ENCODE measurements around the gene RAB3GAP1.
"Not testable (repeated sequence)": the region's sequence is repeated elsewhere in the genome, so short reads cannot be mapped to it uniquely, and the experiment has no call there.

Gene RAB3GAP1

GRCh38 chr2:135074216-135074615 is 22.1 kb downstream of the RAB3GAP1 start:
- Histone ChIP-seq H3K9me3 (ENCODE audit: control insufficient read depth, insufficient read depth, low read length) (peaks cover 29% of the 10 kb centered on the region), H3K36me3 (ENCODE audit: insufficient read depth, low read length) (peaks cover 4% of the 10 kb centered on the region; the same call in 1 of the 2 replicates), H3K4me1 (ENCODE audit: insufficient read depth, low read length) (no peaks in the 10 kb centered on the region), H3K9ac (ENCODE audit: low read depth, low read length) (no peak overlapping the region)

DNA sequence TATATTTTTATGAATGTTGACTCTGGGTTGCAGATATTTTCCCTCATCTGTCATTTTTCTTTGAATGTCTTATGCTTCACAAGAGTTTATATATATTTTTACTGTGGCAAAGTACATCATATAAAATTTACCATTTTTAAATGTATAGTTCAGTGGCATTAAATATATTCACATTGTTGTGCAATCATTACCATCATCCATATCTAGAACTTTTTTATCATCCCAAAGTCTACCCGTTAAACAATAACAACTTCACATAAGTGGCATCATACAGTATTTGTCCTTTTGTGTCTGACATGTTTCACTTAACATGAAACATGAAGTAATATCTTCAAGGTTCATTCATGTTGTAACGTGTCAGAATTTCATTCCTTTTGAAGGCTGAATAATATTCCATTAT is 24.5 kb downstream of the RAB3GAP1 start:
- Histone ChIP-seq H3K4me1 (ENCODE audit: insufficient read depth, low read length) (no peaks in the 10 kb centered on the region), H3K36me3 (ENCODE audit: insufficient read depth, low read length) (peaks cover 4% of the 10 kb centered on the region; the same call in 1 of the 2 replicates), H3K9me3 (ENCODE audit: control insufficient read depth, insufficient read depth, low read length) (peaks cover 18% of the 10 kb centered on the region)

GRCh38 chr2:135078417-135078816 is 26.3 kb downstream of the RAB3GAP1 start:
- Histone ChIP-seq H3K9ac (ENCODE audit: low read depth, low read length) (no peak overlapping the region), H3K4me1 (ENCODE audit: insufficient read depth, low read length) (no peaks in the 10 kb centered on the region), H3K36me3 (ENCODE audit: insufficient read depth, low read length) (no peaks in the 10 kb centered on the region), H3K9me3 (ENCODE audit: control insufficient read depth, insufficient read depth, low read length) (peaks cover 7% of the 10 kb centered on the region; the same call in 1 of the 2 replicates)

More for the DNA sequence above, 24.5 kb downstream of the RAB3GAP1 start:
- no peak overlapping the region for H3K9ac ChIP-seq (ENCODE audit: low read depth, low read length)

DNA sequence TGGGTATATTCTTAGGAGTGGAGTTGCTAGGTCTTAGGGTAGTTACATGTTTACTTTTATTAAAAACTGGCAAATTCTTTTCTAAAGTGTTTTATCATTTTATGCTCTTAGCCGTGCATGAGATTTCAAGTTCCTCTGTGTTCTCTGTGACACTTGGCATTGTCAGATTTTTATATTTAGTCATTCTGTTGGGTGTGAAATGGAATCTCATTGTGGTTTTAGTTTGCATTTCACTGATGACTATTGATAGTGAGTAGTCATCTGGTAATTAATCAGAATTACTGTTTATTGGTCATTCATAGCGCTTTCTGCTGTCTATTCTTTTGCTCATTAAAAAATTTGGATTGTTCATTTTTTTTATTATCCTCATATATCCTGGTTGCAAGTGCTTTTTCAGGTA is 34.1 kb downstream of the RAB3GAP1 start:
- H3K36me3 ChIP-seq (ENCODE audit: insufficient read depth, low read length) = no peaks in the 10 kb centered on the region
- H3K9me3 ChIP-seq (ENCODE audit: control insufficient read depth, insufficient read depth, low read length) = no peaks in the 10 kb centered on the region
- H3K9ac ChIP-seq (ENCODE audit: low read depth, low read length) = no peak overlapping the region
- H3K4me1 ChIP-seq (ENCODE audit: insufficient read depth, low read length) = no peaks in the 10 kb centered on the region

DNA sequence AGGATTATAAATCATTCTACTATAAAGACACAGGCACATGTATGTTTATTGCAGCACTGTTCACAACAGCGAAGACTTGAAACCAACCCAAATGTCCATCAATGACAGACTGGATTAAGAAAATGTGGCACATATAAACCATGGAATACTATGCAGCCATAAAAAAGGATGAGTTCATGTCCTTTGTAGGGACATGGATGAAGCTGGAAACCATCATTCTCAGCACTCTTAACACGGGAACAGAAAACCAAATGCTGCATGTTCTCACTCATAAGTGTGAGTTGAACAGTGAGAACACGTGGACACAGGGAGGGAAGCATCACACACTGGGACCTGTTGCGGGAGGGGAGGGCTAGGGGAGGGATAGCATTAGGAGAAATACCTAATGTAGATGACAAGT is 37.5 kb downstream of the RAB3GAP1 start:
- H3K9ac ChIP-seq (ENCODE audit: low read depth, low read length); H3K36me3 ChIP-seq (ENCODE audit: insufficient read depth, low read length); H3K4me1 ChIP-seq (ENCODE audit: insufficient read depth, low read length); H3K9me3 ChIP-seq (ENCODE audit: control insufficient read depth, insufficient read depth, low read length): not testable (repeated sequence)

- Histone ChIP-seq H3K36me3 (ENCODE audit: insufficient read depth, low read length) (no peaks in the 10 kb centered on the region; the same call in 1 of the 2 replicates), H3K4me1 (ENCODE audit: insufficient read depth, low read length) (no peaks in the 10 kb centered on the region), H3K9ac (ENCODE audit: low read depth, low read length) (no peak overlapping the region), H3K9me3 (ENCODE audit: control insufficient read depth, insufficient read depth, low read length) (no peaks in the 10 kb centered on the region)
Observed at GRCh38 chr2:135091681-135092080, 39.6 kb downstream of the RAB3GAP1 start.

- H3K4me1 ChIP-seq (ENCODE audit: insufficient read depth, low read length) = no peaks in the 10 kb centered on the region
- no peaks in the 10 kb centered on the region; the same call in 1 of the 2 replicates for H3K36me3 ChIP-seq (ENCODE audit: insufficient read depth, low read length)
- no peak overlapping the region for H3K9ac ChIP-seq (ENCODE audit: low read depth, low read length)
- no peaks in the 10 kb centered on the region for H3K9me3 ChIP-seq (ENCODE audit: control insufficient read depth, insufficient read depth, low read length)
Observed at GRCh38 chr2:135093193-135093592, 41.1 kb downstream of the RAB3GAP1 start.

DNA sequence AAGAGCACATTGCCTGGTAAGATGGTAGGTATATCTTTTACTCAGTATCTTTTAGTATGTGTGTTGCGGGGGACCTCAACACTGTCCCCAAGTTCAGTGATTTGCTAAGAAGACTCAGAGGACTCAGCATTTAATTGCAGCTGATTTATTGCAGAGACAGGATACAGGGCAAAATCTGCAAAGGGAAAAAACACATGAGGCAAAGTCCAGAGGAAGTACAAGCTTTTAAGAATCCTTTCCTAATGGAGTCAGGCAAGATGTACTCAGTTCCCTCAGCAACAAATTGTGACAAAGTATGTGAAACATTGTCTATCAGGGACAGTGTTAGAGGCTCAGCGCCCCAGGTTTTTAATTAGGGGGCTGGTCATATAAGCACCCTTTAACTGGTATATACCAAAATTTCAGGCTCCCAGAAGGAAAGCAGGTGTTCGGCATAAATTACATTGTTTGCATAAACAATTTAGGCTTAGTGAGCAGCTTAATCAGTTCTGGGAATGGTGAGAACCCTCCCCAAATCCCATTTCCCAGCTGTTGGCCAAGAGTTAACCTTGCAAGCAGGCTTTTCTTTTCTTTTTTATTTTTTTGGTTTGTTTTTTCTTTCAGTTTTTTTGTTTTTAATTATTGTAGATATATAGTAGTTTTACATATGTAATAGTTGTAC is 41.7 kb downstream of the RAB3GAP1 start:
- H3K36me3 ChIP-seq (ENCODE audit: insufficient read depth, low read length) = no peaks in the 10 kb centered on the region; the same call in 1 of the 2 replicates
- no peaks in the 10 kb centered on the region for H3K4me1 ChIP-seq (ENCODE audit: insufficient read depth, low read length)
- no peak overlapping the region for H3K9ac ChIP-seq (ENCODE audit: low read depth, low read length)
- no peaks in the 10 kb centered on the region for H3K9me3 ChIP-seq (ENCODE audit: control insufficient read depth, insufficient read depth, low read length)

DNA sequence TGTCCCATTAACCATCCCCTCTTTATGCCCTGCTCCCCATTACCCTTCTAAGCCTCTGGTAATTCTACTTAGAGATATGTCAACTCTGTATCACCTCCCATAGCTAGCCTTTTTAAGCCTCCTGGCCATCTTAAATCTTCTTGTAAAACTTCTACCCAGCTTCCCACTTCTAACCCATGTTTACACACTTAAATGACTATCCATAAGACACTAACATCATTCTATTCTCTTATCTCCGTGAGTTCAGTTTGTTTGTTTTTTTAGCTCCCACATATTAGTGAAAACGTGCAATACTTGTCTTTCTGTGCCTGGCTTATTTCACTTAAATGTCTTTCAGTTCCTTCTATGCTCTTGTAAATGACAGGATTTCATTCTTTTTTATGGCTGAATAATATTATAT is 42.4 kb downstream of the RAB3GAP1 start:
- Histone ChIP-seq H3K36me3 (ENCODE audit: insufficient read depth, low read length) (no peaks in the 10 kb centered on the region; the same call in 1 of the 2 replicates), H3K9ac (ENCODE audit: low read depth, low read length) (no peak overlapping the region), H3K4me1 (ENCODE audit: insufficient read depth, low read length) (no peaks in the 10 kb centered on the region), H3K9me3 (ENCODE audit: control insufficient read depth, insufficient read depth, low read length) (no peaks in the 10 kb centered on the region)

DNA sequence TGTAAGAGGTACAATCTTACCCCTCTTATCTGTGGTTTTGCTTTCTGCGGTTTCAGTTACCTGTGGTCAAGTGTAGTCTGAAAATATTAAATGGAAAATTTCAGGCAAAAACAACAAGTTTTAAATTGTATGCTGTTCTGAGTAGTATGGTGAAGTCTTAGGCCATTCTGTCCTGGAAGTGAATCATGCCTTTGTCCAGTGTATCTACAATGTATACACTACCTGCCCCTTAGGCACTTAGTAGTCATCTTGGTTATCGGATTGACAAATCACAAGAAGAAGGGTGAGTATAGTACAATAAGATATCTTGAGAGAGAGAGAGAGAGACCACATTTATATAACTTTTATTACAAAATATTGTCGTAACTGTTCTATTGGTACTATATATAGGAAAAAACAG is 43.5 kb downstream of the RAB3GAP1 start:
- H3K4me1 ChIP-seq (ENCODE audit: insufficient read depth, low read length) = no peaks in the 10 kb centered on the region
- H3K9me3 ChIP-seq (ENCODE audit: control insufficient read depth, insufficient read depth, low read length) = no peaks in the 10 kb centered on the region
- H3K36me3 ChIP-seq (ENCODE audit: insufficient read depth, low read length) = no peaks in the 10 kb centered on the region; the same call in 1 of the 2 replicates
- no peak overlapping the region for H3K9ac ChIP-seq (ENCODE audit: low read depth, low read length)

DNA sequence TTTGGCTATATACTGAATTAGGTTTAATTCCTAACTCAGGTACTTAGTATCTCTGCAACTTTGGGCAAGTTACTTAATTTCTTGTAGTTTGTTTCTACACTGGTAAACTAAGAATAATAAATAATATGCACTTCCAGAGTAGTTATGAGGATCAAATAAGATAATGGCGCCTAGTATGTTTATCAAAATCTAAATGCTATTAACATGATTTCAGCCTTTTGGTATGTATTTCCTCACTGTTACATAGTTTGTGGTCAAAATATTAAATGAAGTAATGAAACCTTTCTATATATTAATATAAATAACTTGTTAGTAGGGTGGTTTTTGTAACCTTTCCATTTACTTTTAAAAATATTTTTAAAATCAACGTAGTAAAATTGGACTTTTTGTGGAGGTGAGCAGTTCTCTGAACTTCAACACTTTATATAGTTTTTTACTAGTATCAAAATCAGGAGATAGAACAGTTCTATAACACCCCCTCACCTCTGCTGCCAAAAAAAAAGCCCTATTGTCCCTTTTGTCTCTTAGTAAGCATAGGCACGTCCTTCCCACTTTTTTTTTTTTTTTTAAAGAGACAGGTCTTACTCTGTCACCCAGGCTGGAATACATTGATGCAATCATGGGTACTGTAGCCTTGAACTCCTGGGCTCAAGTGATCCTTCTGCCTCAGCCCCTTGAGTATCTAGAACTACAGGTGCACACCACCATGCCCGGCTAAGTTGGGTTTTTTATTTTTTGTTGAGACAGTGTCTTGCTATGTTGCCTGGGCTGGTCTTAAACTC is 44.8 kb downstream of the RAB3GAP1 start:
- H3K9me3 ChIP-seq (ENCODE audit: control insufficient read depth, insufficient read depth, low read length) = no peaks in the 10 kb centered on the region
- H3K4me1 ChIP-seq (ENCODE audit: insufficient read depth, low read length) = no peaks in the 10 kb centered on the region
- H3K9ac ChIP-seq (ENCODE audit: low read depth, low read length) = no peak overlapping the region
- no peaks in the 10 kb centered on the region; the same call in 1 of the 2 replicates for H3K36me3 ChIP-seq (ENCODE audit: insufficient read depth, low read length)

DNA sequence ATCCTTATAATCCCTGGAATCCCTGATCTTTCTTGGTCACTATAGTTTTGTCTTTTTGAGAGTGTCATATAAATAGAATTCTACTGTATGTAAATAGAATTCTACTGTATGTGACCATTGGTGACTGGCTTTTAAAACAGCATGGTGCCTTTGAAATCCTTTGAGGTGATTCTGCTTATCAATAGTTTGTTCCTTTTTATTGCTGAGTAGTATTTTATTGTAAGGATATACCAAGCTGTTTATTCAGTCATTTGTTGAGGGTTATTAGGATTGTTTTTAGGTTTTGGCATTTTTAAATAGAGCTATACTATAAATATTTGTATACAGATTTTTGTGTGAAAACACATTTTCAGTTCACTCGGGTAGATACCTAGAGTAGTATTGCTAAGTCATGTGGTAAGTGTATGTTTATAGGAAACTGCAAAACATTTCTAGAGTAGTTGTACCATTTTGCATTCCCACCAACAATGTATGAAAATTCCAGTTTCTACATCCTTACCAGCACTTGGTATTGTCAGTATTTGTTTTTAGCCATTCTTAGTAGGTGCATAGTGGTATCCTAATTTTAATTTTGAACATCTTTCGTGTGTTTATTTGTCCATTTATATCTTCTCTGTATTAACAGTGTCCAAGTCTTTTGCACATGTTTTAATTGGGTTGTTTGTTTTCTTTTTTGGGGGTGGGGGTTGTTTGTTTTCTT is 45.6 kb downstream of the RAB3GAP1 start:
- H3K4me1 ChIP-seq (ENCODE audit: insufficient read depth, low read length) = no peaks in the 10 kb centered on the region
- no peaks in the 10 kb centered on the region; the same call in none of the 2 replicates for H3K36me3 ChIP-seq (ENCODE audit: insufficient read depth, low read length)

DNA sequence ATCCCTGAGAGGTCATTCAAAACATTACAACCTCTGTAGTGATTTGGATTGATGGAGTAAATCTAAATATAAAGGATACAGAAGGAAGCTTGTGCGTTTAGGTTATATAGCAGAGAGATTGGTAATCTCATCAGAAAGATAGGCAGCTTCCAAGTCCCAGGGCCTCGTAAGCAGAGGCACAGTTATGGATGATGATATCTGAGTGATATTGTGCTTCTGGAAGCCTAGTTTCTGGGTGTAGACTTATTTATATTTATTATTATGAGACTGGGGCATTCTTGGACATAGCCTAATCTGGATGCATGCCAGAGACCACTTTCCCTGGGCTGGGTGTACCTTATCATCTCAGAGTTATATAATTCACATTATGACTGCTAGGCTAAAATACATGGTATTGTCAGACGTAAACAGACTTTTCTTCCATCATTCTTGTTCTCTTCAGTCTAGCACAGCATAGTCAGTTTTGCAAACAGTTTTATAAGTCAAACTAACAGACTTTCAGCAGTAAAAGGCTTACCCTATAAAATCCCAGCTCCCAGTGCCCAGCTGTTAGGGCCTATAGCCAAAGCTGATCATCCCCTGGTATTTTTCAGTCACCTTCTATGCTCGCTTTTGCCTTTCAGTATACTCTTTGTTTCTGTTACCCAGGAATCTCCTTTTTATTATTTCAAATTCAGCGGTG is 47.9 kb downstream of the RAB3GAP1 start:
- Histone ChIP-seq H3K9ac (ENCODE audit: low read depth, low read length) (no peak overlapping the region), H3K9me3 (ENCODE audit: control insufficient read depth, insufficient read depth, low read length) (peaks cover 6% of the 10 kb centered on the region; the same call in 1 of the 2 replicates), H3K36me3 (ENCODE audit: insufficient read depth, low read length) (peaks cover 3% of the 10 kb centered on the region), H3K4me1 (ENCODE audit: insufficient read depth, low read length) (no peaks in the 10 kb centered on the region)

More for the DNA sequence above, 45.6 kb downstream of the RAB3GAP1 start:
- Histone ChIP-seq H3K9ac (ENCODE audit: low read depth, low read length) (no peak overlapping the region), H3K9me3 (ENCODE audit: control insufficient read depth, insufficient read depth, low read length) (no peaks in the 10 kb centered on the region; the same call in 1 of the 2 replicates)

- H3K4me1 ChIP-seq (ENCODE audit: insufficient read depth, low read length) = no peaks in the 10 kb centered on the region
- no peak overlapping the region for H3K9ac ChIP-seq (ENCODE audit: low read depth, low read length)
- H3K9me3 ChIP-seq (ENCODE audit: control insufficient read depth, insufficient read depth, low read length) = peaks cover 6% of the 10 kb centered on the region; the same call in 1 of the 2 replicates
Observed at GRCh38 chr2:135103843-135104242, 51.8 kb downstream of the RAB3GAP1 start.

More at GRCh38 chr2:135103843-135104242, 51.8 kb downstream of the RAB3GAP1 start:
- peaks cover 3% of the 10 kb centered on the region for H3K36me3 ChIP-seq (ENCODE audit: insufficient read depth, low read length)
